ENCODE results near the gene CCDC159.

GRCh38 chr19:11339254-11340098, 6.8 kb upstream of the CCDC159 start, which contains the start of gene RAB3D:
- TF ChIP-seq CTCF (IDR thresholded peaks at IDR 0.05; ENCODE audit: low read depth, low read length, poor library complexity, severe bottlenecking) (no peak), EZH2phosphoT487 (IDR thresholded peaks at IDR 0.05; ENCODE audit: borderline replicate concordance, low read length) (no peak)
